HepG2 (cell line): ENCODE measurements around the gene WDR5B.

Source experiments
- CEBPB ChIP-seq: IDR thresholded peaks from 2 replicates; pipeline ENCODE4 v1.6.1; 2011; ENCODE audit warnings: low read depth, low read length, improper control_type of control experiment, borderline replicate concordance
- HDAC6 ChIP-seq: fragments of 200-600 bp; sonication (generic); IDR thresholded peaks from 2 replicates; pipeline ENCODE4 v1.7.0; 2017; ENCODE audit warnings: mild to moderate bottlenecking, antibody characterized with exemption, low read length, low read depth
- IKZF1 ChIP-seq: fragments of 450-650 bp; IDR thresholded peaks from 2 replicates; pipeline ENCODE4 v1.7.1; 2016
- POLR2A ChIP-seq, 2 experiments: IDR thresholded peaks; 2 replicates each; pipeline ENCODE4 v1.6.1; 2011; ENCODE audit warnings: low read depth in 2 of 2, low read length in 2 of 2, mild to moderate bottlenecking in 1 of 2, moderate library complexity in 1 of 2; ENCODE audit not compliant: insufficient read depth in 1 of 2
- RFX1 ChIP-seq: fragments of 450-650 bp; IDR thresholded peaks from 2 replicates; pipeline ENCODE4 v1.6.1; 2017
- SMYD3 ChIP-seq: sonication (generic); formaldehyde crosslinking; IDR thresholded peaks from 2 replicates; pipeline ENCODE4 v1.8.1; 2023; ENCODE audit warnings: mild to moderate bottlenecking, missing genetic modification reagents
- TCF7L2 ChIP-seq: IDR thresholded peaks from 2 replicates; pipeline ENCODE4 v1.6.1; 2011; ENCODE audit warnings: mild to moderate bottlenecking, low read depth, low read length, moderate library complexity
- TOE1 ChIP-seq: sonication (generic); formaldehyde crosslinking; IDR thresholded peaks from 2 replicates; pipeline ENCODE4 v1.4.0; 2020; ENCODE audit warnings: mild to moderate bottlenecking, missing genetic modification reagents
- TF ChIP-seq, protein P1 (sequence below): sonication (generic); formaldehyde crosslinking; IDR thresholded peaks from 2 replicates; pipeline ENCODE4 v1.5.0; 2020; ENCODE audit warnings: mild to moderate bottlenecking, missing genetic modification reagents, moderate library complexity
- TF ChIP-seq, protein P2 (sequence below): sonication (generic); formaldehyde crosslinking; IDR thresholded peaks from 2 replicates; pipeline ENCODE4 v1.5.0; 2020; ENCODE audit warnings: mild to moderate bottlenecking, missing genetic modification reagents
- TF ChIP-seq, protein P3 (sequence below): sonication (generic); formaldehyde crosslinking; IDR thresholded peaks from 2 replicates; pipeline ENCODE4 v1.4.0; 2020; ENCODE audit warnings: low read depth, missing genetic modification reagents
- TF ChIP-seq, protein P4 (sequence below): sonication (generic); formaldehyde crosslinking; IDR thresholded peaks from 2 replicates; pipeline ENCODE4 v1.8.1; 2023; ENCODE audit warnings: mild to moderate bottlenecking, inconsistent platforms, moderate library complexity, missing genetic modification reagents, borderline replicate concordance
- TF ChIP-seq, protein P5 (sequence below): sonication (generic); formaldehyde crosslinking; IDR thresholded peaks from 2 replicates; pipeline ENCODE4 v1.9.0; 2021; ENCODE audit warnings: missing genetic modification reagents, borderline replicate concordance

DNA sequence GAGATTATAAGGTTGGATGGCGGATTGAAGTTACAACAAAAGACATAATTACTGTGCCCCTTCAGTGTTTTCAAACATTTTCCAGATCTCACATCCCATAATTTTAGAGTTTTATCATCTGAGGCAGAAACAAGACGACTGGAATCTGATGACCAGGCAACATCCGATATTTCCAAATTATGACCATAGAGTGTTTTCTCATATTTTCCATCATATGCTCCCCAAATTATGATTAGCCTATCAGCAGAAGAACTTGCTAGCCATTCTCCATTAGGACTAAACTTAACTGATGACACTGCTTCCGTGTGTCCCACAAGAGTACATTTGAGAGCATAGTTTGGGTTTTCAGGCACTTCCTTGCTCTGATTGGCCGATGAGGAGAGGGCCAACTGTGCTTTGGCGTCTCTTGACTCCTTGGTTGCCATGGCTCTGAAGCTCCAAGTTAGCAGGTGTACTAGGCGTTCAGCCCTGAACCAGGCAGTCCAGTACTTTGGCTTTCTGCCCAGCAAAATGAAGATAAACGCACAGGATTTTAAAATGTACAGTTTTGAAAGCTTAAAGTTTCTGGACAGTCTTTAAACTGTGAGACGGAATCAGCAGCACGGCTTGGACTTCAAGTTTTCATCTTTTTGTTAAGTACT, 638 bp downstream of the WDR5B start:
- TF ChIP-seq, protein P1, sequence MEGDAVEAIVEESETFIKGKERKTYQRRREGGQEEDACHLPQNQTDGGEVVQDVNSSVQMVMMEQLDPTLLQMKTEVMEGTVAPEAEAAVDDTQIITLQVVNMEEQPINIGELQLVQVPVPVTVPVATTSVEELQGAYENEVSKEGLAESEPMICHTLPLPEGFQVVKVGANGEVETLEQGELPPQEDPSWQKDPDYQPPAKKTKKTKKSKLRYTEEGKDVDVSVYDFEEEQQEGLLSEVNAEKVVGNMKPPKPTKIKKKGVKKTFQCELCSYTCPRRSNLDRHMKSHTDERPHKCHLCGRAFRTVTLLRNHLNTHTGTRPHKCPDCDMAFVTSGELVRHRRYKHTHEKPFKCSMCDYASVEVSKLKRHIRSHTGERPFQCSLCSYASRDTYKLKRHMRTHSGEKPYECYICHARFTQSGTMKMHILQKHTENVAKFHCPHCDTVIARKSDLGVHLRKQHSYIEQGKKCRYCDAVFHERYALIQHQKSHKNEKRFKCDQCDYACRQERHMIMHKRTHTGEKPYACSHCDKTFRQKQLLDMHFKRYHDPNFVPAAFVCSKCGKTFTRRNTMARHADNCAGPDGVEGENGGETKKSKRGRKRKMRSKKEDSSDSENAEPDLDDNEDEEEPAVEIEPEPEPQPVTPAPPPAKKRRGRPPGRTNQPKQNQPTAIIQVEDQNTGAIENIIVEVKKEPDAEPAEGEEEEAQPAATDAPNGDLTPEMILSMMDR: no peak
- TF ChIP-seq, protein P2, sequence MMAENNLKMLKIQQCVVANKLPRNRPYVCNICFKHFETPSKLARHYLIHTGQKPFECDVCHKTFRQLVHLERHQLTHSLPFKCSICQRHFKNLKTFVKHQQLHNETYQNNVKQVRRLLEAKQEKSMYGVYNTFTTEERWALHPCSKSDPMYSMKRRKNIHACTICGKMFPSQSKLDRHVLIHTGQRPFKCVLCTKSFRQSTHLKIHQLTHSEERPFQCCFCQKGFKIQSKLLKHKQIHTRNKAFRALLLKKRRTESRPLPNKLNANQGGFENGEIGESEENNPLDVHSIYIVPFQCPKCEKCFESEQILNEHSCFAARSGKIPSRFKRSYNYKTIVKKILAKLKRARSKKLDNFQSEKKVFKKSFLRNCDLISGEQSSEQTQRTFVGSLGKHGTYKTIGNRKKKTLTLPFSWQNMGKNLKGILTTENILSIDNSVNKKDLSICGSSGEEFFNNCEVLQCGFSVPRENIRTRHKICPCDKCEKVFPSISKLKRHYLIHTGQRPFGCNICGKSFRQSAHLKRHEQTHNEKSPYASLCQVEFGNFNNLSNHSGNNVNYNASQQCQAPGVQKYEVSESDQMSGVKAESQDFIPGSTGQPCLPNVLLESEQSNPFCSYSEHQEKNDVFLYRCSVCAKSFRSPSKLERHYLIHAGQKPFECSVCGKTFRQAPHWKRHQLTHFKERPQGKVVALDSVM (CRISPR knock-in tag): no peak
- TF ChIP-seq POLR2A (IDR thresholded peaks at IDR 0.05; ENCODE audit: insufficient read depth in 1 of 2, low read depth in 2 of 2, low read length in 2 of 2) (no peak), TOE1 (CRISPR knock-in tag) (no peak), SMYD3 (CRISPR knock-in tag) (no peak), TCF7L2 (no peak), RFX1 (peak; percentile 29; the same call in 1 of the 2 replicates), HDAC6 (no peak), CEBPB (no peak), IKZF1 (no peak)
- TF ChIP-seq, protein P3, sequence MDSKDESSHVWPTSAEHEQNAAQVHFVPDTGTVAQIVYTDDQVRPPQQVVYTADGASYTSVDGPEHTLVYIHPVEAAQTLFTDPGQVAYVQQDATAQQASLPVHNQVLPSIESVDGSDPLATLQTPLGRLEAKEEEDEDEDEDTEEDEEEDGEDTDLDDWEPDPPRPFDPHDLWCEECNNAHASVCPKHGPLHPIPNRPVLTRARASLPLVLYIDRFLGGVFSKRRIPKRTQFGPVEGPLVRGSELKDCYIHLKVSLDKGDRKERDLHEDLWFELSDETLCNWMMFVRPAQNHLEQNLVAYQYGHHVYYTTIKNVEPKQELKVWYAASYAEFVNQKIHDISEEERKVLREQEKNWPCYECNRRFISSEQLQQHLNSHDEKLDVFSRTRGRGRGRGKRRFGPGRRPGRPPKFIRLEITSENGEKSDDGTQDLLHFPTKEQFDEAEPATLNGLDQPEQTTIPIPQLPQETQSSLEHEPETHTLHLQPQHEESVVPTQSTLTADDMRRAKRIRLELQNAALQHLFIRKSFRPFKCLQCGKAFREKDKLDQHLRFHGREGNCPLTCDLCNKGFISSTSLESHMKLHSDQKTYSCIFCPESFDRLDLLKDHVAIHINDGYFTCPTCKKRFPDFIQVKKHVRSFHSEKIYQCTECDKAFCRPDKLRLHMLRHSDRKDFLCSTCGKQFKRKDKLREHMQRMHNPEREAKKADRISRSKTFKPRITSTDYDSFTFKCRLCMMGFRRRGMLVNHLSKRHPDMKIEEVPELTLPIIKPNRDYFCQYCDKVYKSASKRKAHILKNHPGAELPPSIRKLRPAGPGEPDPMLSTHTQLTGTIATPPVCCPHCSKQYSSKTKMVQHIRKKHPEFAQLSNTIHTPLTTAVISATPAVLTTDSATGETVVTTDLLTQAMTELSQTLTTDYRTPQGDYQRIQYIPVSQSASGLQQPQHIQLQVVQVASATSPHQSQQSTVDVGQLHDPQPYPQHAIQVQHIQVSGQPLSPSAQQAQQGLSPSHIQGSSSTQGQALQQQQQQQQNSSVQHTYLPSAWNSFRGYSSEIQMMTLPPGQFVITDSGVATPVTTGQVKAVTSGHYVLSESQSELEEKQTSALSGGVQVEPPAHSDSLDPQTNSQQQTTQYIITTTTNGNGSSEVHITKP (CRISPR knock-in tag): no peak
- TF ChIP-seq, protein P4, sequence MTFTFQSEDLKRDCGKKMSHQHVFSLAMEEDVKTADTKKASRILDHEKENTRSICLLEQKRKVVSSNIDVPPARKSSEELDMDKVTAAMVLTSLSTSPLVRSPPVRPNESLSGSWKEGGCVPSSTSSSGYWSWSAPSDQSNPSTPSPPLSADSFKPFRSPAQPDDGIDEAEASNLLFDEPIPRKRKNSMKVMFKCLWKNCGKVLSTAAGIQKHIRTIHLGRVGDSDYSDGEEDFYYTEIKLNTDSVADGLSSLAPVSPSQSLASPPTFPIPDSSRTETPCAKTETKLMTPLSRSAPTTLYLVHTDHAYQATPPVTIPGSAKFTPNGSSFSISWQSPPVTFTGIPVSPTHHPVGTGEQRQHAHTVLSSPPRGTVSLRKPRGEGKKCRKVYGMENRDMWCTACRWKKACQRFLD (CRISPR knock-in tag): no peak
- TF ChIP-seq, protein P5, sequence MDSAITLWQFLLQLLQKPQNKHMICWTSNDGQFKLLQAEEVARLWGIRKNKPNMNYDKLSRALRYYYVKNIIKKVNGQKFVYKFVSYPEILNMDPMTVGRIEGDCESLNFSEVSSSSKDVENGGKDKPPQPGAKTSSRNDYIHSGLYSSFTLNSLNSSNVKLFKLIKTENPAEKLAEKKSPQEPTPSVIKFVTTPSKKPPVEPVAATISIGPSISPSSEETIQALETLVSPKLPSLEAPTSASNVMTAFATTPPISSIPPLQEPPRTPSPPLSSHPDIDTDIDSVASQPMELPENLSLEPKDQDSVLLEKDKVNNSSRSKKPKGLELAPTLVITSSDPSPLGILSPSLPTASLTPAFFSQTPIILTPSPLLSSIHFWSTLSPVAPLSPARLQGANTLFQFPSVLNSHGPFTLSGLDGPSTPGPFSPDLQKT (CRISPR knock-in tag): no peak
